ENCODE measurements around the gene RNF41.
"Not testable (repeated sequence)": the region's sequence is repeated elsewhere in the genome, so short reads cannot be mapped to it uniquely, and the experiment has no call there.

Gene RNF41

DNA sequence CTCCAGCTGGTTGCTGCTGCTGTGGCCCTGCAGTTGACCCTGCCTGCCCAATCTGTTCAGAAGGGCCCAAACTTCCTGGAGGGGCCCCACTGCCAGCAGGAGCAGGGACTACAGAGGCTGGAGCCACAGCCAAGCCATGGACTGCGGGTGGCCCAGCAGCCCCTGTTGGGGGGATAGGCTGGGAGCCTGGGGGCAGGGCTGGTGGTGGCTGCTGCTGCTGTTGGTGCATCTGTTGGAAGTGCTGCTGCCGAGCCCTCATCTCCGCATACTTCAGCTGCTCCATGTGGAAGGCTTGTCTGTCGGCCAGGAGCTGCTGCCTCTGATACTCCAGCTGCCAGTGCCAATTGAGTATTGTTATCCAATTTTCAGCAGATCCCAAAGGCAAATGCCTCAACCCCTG, 56.4 kb downstream of the RNF41 start:
- DNase-seq (ENCODE audit: low read depth in 3 of 3), result no peak

DNA sequence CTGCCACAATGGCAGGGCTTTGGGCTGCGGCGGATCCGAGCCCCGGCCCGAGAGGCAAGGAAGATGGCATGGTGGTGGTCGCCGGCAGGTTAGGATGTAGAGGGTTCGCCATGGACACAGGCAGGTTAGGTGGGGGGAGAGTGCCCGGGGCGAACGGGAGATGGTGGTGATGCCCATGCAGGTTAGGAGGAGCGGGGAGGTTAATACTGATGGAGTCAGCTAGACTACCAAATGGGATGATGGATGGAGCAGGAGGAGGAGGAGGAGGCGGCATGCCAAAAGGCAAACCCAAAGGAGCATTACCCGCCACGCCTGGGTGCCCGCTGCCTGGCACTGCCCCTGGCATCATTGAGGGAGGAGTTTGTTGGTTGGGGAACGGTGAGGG, 57.4 kb downstream of the RNF41 start:
- no peak for DNase-seq (ENCODE audit: low read depth in 3 of 3)

DNA sequence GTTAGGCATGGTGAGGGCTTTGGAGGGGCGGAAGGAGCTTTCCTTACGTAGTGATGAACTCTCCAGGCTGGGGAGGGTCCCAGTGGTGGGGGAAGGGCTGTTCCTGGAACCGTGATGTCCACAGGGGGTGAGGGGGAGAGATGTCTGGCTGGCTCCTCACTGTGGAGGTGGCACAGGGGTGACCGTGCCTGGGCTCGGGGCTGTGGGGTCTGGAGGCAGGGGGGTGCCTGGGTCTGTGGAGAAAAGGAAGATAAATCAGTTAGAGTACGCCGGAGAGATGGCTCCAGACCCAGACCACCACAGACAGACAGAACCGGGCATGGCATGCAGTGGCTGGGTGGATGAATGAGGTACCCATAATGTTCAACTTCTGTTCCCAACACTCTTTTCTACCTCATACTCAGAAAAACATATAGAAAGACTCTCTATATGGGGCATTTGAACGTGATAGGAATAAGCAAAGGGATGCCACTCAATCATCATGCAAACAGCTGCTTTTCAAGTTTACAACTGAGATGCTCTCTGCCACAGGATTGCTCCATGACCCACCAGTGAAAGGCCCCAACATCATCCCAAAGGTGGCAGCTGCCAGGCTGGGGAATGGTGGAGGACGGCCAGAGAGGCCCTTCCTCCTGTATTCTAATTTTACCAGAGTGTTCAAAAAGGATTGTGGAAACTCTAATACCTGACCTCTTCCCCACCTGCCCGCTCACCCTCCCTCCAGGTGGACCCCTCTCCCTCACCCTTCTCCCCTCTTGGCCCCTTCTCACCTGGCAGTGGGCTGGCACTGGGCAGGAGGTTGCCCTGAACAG, 58.0 kb downstream of the RNF41 start:
- DNase-seq (ENCODE audit: low read depth in 3 of 3), result no peak

DNA sequence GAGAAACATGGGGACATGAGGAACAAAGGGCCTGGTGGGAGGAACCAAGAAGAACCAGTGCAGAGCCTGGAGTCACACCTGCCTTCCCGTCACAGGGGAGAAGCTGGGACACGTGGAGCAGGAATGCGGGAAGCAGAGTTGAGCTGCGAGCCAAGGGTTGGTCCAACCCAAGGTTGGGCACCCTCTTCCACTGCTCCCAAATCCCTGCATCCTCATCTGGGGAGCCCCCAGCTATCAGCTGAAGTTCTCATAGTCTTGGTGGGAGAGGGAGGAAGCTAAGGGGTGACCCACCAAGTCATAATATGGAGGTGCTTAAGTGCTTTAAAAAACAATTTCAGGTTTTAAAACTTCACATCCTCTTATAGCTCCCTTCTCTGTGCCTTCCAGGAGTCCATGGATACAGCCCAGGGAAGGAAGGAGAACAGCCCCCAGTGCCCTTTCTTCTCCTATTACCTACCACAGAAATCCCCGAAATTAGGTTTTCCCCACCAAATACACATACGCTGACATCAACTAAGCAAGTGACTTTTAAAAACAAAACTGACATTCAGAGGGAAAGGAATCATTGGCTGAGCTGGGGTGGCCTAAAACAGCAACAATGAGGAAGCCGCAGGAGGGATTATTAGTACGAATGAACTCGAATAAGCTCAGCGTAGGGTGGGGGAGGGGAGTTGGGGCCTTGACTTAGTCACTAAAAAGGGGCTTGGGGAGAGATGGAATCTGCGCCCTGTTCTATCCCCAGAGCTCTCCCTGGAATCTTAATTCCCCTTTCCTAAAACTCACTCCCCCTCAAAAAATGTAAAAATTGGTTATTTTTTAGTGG, 59.0 kb downstream of the RNF41 start:
- no peak for DNase-seq (ENCODE audit: low read depth in 3 of 3)

DNA sequence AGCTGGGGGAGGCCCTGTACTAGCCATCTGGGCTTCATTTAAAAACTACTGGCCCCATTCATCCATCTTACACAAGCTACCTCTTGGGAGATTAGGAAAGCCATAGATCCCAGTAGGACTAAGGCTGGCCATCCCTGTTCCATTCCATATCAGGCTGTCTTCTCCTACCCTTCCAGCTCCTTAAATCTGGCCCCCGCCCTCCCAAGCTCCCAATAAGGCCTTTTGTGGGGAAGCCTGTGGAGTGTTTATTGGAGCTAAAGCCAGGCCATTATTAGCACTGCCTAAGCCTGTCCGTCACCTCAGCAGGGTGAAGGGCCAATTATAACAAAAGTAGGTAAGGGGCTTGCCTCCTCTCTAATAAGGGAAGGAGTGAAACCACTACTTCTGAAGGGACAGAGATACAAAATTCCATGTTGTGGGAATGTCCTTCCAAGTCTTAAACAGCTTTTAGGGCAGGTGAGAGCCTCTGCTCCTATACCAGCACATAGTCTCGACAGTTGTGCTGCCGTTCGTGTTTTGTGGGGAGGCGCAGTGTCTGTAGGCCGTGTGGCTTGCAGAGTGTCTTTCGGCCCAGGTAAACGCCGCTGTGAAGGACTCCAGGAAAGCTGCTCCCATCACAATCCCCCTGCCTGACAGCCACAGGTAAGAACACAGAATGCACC, 59.9 kb downstream of the RNF41 start:
- DNase-seq (ENCODE audit: low read depth in 3 of 3), result no peak

DNA sequence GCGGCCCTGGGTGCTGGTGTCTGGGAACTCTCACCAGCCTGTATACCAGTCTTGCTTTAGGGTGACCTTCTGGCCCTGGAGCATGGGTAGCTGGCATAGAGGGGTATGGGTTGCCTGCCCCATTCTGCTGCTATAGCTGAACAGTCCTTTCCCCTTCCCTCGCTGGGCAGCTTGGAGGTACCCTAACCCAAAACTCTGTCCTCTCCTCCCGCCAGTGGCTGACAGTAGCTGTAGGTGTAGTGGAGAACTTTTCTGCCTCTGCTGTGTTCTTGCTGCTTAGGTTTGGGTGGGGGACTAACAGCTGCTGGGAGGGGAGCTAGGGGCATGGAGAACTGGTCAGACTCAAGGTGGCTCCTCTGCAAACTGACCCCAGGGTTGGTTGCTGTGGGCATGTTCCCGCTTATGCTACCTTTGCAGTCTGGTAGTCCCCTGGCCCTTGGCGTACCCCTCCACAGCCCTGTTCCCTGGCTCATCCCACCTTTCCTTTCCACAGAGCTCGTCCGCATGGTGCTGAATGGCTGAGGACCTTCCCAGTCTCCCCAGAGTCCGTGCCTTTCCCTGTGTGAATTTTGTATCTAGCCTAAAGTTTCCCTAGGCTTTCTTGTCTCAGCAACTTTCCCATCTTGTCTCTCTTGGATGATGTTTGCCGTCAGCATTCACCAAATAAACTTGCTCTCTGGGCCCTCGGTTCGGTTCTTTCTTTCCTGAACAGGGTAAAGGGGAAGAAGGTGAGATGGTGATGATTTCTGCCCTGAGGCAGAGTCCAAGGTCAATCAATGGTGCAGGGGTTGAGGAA, 60.6 kb downstream of the RNF41 start:
- DNase-seq (ENCODE audit: low read depth in 3 of 3), result no peak

DNA sequence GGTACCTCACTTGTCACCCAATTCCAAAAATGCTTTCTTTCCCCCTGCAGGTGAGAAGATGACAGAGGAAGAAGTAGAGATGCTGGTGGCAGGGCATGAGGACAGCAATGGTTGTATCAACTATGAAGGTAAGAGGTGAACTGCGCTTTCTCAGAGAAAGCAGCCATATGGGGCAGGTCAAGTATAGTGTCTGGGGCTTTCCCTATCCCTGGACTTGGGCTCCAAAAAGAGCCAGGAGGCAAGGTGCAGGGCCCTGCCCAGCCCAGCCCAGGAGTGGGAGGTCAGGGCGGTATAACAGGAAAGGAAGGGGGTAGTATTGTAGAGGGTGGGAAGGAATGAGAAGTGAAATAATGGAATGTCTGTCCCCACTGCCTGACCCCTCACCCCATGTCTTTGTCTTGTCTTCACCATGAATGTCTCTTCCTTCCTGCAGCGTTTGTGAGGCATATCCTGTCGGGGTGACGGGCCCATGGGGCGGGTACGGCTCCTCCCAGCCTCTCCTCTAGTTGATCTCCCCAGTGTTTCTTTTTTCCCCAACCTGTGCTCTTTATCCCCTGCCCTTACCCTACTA, 61.4 kb downstream of the RNF41 start:
- DNase-seq (ENCODE audit: low read depth in 3 of 3), result peak; percentile 34 to 60 (median 36)

DNA sequence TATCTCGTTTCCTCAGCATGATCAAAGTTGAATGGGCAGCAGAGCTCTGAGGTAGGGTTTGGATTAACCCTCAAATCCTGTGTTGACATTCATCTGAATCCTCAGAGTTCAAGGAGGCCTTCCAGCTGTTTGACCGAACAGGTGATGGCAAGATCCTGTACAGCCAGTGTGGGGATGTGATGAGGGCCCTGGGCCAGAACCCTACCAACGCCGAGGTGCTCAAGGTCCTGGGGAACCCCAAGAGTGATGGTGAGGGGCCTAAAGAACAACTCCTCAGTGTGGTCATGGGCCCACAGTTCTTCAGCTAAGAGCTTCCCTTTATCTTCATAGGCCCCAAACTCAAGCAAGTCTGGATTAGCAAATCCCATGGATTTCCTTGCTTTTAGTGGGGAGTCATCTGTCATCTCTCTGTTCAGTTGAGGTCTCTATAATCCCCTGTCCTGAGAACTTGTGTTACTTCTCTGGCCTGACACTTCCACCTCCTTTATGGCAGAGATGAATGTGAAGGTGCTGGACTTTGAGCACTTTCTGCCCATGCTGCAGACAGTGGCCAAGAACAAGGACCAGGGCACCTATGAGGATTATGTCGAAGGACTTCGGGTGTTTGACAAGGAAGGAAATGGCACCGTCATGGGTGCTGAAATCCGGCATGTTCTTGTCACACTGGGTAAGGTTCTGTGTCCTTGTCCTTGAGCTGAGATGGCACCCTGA, 62.1 kb downstream of the RNF41 start:
- no peak for DNase-seq (ENCODE audit: low read depth in 3 of 3)

DNA sequence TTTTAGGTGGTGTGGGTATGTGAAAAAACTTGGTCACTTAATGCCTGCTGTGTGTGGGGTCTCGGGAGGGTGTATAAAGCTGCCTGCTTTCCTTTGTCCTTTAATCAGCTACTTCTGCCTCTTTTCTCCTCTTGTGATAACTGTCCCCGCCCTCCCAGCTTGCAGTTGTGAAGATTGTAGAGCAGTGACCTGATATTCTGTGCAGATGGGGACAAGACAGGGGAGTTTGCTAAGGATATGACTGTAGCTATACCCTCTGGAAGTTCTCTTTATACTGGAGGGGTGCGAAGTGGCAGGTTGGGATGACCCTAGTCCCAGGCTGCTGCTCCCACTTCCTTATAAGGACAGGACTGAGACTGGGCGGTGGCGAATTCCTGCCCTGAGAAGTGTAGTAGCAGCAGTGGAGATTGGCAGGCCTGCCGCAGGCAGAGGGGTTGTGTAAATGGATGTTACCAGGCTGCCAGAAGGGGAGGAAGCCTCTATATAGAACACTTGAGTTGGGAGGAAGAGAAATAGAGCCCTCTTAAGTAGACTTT, 62.7 kb downstream of the RNF41 start:
- peak in 1 of 3 experiments; percentile 37 for DNase-seq (ENCODE audit: low read depth in 3 of 3)

DNA sequence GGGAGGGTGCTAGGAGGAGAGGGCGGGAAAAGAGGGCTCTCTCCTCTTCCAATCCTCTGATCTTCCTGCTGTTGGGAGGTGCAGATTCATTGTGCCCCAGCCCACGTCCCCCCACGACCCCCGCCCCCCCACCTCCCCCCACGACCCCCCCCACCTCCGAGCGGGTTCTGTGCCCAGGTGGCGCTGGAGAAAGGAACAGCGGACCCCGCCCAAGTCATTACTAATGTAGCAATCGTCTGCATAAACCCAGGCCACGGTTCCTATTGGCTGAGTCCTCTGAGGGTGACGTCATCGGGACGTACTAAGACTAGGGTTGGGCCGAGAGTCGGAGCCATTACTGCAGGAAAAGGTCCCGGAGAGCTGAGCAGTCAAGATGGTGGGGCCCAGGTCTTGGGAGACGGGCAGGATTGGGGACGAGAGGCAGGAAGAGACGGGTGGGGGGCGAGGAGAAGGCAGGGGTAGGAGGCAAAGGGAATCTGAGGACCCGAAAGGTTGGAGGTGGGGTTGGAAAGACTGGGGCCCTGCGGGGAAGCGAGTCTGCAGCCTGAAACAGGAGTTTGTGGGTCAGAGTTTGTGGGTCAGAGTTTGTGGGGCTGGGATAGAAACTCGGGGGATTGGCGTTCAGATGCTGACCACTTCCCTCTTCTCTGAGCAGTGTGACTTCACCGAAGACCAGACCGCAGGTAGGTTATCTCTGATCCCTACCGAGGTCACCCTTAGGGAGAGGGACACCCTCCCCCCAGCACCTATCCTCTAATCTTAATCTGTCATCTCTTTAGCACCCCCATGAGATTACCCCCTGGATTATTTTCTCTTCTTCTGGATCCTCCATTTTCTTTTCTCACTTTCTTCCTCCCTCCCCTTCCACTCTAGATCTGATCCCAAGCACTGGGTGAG, 63.4 kb downstream of the RNF41 start, which contains the start of gene MYL6:
Gene MYL6 (plus strand): TSS at position 331 of the 897 bp plus-strand sequence. CDS start 43 bp downstream, at position 374.
- DNase-seq (ENCODE audit: low read depth in 3 of 3), result peak; percentile 85 to 95 (median 89)

DNA sequence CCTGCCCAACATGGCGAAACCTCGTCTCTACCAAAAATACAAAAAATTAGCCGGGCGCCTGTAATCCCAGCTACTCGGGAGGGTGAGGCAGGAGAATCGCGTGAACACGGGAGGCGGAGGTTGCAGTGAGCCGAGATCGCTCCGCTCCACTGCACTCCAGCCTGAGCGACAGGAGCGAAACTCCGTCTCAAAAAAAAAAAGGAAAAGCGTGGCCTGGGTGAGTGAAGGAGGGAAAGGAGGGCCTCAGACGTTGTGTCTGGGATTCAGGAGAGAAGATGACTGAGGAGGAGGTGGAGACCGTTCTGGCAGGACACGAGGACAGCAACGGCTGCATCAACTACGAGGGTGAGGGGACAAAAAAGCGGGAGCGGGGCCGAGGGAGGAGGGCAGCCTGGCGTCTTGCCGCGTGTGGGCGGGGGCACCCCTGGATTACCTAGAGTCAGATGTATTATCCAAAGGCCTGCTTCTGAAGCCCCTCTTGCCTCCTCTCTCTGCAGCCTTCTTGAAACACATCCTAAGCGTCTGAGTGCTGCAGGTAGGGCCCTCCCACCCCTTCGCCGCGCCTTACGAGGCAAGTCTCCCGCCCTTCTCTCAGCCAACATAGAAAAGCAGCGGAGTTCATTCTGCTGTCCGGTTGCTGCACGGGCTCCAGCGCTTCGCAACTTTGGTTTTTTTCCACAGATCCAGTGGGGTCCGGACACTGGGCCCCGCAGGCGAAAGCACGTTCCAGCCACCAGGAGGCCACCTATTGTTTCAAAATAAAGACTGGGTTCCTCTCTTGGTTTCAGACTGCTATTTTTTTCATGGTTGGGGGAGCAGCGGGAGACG, 64.3 kb downstream of the RNF41 start:
- peak; percentile 29 to 52 (median 38) for DNase-seq (ENCODE audit: low read depth in 3 of 3)

DNA sequence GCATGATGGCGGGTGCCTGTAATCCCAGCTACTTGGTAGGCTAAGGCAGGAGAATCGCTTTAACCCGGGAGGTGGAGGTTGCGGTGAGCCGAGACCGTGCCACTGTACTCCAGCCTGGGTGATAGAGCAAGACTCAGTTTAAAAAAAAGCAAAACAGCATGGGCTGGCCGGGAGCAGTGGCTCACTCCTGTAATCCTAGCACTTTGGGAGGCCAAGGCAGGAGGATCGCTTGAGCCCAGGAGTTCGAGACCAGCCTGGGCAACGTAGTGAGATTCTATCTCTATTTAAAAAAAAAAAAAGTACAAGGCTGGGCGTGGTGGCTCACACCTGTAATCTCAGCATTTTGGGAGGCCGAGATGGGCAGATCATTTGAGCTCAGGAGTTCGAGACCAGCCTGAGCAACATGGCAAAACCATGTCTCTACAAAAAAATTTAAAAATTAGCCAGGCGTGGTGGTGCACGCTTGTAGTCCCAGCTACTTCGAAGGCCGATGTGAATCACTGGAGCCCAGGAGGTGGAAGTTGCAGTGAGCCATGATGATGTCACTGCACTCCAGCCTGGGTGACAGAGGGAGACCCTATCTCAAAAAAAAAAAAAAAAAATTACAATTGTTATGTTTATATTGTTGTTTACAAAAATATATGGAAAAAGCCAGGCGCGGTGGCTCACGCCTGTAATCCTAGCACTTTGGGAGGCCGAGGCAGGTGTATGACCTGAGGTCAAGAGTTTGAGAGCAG, 65.1 kb downstream of the RNF41 start:
- not testable (repeated sequence) for DNase-seq (ENCODE audit: low read depth in 3 of 3)

DNA sequence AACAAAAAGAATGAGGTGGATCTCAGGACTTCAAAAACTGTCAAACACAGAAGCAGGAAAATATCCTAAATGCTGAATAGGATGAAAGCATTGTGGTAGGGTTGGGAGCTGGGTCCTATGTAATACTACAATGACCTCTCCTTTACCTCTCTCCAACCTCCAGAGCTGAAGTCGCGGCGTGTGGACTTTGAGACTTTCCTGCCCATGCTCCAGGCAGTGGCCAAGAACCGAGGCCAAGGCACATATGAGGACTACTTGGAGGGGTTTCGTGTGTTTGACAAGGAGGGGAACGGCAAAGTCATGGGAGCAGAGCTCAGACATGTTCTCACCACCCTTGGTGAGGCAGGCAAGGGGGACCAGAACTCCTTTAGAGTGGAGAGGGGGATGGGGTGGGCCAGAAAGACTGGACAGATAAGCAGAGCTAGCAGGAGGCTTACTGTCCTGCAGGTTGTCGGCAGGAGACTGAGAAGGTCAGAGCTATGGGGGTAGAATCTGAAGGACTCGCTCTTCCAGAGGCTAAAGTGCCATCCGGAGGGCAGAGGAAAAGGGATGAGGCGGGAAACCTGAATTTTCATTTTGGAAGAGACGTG, 66.4 kb downstream of the RNF41 start:
- DNase-seq (ENCODE audit: low read depth in 3 of 3), result no peak

DNA sequence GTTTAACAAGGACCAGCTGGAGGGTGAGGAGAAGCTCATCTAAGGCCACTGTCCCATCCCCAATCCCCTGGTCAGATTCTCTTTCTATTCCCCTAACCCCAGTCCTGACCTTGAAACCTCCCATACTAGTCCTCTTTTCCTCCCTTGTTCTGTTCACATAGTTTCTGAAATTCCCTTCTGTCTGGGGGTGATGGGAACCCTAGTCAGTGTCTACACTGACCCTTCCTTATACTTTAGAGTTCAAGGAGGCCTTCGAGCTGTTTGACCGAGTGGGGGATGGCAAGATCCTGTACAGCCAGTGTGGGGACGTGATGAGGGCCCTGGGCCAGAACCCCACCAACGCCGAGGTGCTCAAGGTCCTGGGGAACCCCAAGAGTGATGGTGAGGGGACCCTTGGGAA, 66.9 kb downstream of the RNF41 start:
- DNase-seq (ENCODE audit: low read depth in 3 of 3), result no peak

DNA sequence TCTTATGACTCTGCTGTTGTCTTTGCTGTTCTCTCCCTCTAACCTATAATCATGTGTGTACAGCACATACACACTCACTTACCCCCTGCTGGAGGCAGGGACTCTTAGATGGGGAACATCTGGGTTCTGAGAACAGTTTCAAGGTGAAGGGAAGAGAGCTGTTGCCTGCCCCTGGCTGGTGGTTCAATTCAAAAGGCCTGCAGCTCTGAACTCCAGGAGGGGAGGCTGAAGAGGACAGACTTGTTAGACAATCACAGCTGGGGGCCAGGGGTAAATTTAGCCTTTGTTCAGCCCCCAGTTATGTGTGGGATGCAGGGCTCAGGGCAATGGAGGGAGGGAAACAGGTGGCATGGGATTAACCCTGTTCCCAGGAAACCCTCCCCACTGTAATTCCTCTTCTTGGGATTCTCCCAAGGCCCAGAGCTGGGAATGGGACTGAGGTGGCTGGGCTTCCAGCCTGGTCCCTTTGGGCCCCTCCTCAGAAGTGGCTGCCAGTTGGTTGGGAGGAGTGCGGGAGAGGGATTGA, 67.4 kb downstream of the RNF41 start:
- no peak for DNase-seq (ENCODE audit: low read depth in 3 of 3)

DNA sequence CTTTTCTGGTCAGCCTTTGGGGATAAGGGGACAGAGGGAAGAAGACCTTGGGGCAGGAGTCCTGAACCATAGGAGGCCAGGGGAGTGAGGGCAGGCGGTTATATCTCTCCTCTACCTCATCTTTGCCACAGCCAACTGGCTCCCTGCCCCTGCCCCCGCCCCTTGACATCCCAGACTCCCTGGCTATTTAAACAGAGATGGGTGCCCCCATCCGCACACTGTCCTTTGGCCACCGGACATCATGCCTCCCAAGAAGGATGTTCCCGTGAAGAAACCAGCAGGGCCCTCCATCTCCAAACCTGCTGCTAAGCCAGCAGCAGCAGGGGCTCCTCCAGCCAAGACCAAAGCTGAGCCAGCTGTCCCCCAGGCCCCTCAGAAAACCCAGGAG, 68.0 kb downstream of the RNF41 start:
- no peak for DNase-seq (ENCODE audit: low read depth in 3 of 3)

All from stimulated activated CD4-positive, alpha-beta T cell treated with anti-CD3 and anti-CD28 coated beads, TNF-alpha, amount 100 ng/mL, for 24 hours (primary cell).